ENCODE measurements around the gene SPAG9. TPM values are rescaled to one million over a fixed set of nuclear protein-coding genes. Genes with fewer than 3 reads are reported as not detected.

SPAG9 gene, protein sequence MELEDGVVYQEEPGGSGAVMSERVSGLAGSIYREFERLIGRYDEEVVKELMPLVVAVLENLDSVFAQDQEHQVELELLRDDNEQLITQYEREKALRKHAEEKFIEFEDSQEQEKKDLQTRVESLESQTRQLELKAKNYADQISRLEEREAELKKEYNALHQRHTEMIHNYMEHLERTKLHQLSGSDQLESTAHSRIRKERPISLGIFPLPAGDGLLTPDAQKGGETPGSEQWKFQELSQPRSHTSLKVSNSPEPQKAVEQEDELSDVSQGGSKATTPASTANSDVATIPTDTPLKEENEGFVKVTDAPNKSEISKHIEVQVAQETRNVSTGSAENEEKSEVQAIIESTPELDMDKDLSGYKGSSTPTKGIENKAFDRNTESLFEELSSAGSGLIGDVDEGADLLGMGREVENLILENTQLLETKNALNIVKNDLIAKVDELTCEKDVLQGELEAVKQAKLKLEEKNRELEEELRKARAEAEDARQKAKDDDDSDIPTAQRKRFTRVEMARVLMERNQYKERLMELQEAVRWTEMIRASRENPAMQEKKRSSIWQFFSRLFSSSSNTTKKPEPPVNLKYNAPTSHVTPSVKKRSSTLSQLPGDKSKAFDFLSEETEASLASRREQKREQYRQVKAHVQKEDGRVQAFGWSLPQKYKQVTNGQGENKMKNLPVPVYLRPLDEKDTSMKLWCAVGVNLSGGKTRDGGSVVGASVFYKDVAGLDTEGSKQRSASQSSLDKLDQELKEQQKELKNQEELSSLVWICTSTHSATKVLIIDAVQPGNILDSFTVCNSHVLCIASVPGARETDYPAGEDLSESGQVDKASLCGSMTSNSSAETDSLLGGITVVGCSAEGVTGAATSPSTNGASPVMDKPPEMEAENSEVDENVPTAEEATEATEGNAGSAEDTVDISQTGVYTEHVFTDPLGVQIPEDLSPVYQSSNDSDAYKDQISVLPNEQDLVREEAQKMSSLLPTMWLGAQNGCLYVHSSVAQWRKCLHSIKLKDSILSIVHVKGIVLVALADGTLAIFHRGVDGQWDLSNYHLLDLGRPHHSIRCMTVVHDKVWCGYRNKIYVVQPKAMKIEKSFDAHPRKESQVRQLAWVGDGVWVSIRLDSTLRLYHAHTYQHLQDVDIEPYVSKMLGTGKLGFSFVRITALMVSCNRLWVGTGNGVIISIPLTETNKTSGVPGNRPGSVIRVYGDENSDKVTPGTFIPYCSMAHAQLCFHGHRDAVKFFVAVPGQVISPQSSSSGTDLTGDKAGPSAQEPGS (N-terminal part only)
- 43.8 and 55.3 TPM in 2 replicates for total RNA-seq (2014; rRNA removed; shearing (Covaris generic))

DNA sequence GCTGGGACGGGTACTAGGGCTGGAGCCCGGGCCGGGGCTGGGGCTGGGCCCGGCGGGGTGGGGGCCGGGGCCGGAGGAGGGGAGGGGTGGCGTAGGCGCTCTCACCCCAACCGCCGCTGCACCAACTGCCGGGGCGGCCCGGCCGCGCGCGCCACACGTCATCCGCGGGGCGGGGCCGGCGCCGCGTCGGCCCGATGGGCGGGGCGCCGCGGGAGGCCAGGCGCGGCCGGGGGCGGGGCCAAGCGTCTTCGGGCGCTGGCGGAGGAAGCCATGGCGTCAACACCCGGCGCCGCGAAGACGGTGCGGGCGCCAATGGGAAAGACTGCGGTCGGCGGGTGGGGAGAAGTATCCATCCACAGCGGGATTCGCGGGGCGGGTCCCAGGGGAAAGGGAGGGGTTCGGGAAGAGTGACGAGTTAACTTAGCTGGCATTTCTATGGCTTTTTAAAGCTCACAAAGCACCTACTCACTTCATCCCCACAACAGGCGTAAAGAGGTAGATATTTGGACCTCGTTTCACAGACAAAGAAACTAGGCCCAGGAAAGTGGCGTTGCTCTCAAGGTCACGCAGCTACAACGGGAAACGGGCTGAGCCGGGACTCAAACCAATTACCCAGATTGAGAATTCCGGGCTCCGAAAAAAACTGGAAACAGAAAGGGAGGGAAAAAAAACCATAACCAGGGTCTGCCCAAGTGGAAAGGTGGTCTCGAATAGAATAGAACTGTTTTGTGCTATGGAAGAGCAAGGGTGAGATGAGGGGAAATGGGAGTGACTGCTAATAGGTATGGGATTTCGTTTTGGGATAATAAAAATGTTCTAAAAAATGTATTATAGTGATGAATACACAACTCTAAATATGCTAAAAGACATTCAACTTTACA is at the start of gene SPAG9:
TSS of gene SPAG9 (minus strand) at position 130 of the 881 bp plus-strand sequence. CDS start 212 bp downstream, outside the sequence.
- peak; percentile 93 for DNase-seq (ENCODE audit: low read depth)

DNA sequence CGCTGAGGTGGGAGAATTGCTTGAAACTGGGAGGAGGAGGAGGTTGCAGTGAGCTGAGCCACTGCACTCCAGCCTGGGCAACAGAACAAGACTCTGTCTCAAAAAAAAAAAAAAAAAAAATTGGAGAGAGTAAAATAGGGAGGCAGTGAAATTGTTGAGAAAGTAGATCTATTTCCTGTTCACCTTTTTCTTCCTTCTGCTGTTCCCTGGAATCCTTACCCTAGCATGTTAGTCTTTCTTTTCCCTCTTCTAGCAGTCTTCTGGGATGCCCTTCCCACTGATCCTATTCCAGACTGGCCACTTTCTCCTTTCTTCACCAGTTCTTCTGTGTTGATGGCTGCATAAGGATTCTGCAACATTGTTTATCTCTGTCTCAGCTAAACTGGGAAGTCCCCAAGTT is 48.7 kb upstream of the SPAG9 start:
- no peak for DNase-seq (ENCODE audit: low read depth)

DNA sequence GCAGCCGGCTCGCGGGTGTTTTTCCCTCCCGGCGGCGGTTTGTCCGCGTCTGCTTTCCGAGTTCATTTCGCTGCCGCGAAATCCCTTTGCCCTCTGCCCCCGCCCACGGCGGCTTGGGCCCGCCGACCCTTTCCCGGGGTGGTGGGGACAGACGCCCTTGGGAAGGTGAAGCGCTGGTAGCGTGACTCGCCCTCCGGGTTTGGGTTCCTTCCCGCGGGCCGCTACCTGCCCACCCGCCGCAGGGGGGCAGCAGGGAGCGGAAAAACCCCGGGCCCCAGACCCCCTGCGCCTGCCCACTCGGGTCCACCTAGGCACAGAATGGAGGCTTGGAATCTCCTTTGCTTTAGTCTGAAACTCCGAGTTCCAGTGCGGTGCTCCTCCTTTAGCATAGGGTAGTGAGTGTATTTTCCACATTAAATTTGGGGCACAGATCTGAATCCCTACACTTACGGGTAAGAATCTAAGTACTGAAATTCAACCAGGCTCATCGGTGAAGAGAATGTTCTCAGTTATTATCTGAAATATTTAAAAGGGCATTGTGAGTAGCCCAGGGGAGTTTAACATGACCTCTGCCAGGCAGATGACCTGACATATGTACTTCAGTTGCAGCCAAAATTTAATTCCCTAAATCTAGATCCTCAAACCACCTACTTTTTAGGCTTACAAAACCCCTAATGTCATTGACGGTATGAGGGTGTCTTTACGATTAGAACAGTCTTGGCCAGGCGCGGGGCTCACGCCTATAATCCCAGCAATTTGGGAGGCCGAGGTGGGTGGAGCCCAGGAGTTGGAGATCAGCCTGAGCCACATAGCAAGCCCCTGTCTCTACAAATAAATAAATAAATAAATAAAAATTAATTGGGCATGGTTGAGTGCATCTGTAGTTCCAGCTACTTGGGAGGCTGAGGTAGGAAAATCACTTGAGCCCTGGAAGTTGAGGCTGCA is 46.6 kb upstream of the SPAG9 start:
- peak; percentile 26 for DNase-seq (ENCODE audit: low read depth)

GRCh38 chr17:51166198-51166986 is 45.7 kb upstream of the SPAG9 start, which contains the start of gene NME2:
NME2 (plus strand) TSS chr17:51166411; CDS start chr17:51166831, 420 bp downstream.
- DNase-seq (ENCODE audit: low read depth) = peak; percentile 82

- peak; percentile 18 for DNase-seq (ENCODE audit: low read depth)
Observed at GRCh38 chr17:51165680-51166197, 45.1 kb upstream of the SPAG9 start.

DNA sequence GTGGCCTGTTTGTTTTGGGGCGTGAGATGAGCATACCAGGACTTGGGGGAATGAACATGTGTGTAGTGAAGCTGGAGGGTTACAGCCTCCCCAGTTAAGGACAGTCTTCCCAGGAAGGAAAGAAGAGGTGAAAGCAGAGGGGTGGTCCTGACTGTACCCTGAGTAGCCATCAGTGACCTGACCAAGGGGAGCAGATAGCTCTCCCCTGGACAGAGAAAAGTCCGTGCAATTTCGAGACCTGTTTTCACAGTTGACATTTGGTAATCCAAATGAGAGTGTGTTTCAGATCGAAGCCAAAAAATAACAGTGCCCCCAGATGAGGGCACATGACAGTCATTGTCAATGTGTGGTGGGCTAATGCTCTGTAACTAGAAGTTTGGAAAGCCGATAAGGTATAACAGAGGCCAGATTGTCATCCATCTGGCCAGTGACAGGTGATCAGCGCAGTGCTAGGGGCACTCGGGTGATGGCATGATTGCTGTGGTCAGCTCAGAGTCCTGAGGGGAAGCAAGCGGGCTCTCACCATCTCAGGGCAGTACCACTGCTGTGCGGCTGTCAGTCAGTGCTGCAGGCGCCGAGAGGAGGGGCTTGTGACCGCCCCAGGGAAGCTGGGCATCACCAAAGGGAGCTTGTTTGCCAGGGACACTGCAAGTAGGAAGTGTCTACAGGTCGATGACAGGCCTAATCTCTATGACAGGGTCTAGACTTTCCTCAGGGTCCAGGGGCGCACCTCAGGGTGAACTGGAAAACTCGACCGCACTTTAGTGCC is 44.4 kb upstream of the SPAG9 start:
- no peak for DNase-seq (ENCODE audit: low read depth)

GRCh38 chr17:51161541-51161940 is 40.9 kb upstream of the SPAG9 start:
- no peak for DNase-seq (ENCODE audit: low read depth)

DNA sequence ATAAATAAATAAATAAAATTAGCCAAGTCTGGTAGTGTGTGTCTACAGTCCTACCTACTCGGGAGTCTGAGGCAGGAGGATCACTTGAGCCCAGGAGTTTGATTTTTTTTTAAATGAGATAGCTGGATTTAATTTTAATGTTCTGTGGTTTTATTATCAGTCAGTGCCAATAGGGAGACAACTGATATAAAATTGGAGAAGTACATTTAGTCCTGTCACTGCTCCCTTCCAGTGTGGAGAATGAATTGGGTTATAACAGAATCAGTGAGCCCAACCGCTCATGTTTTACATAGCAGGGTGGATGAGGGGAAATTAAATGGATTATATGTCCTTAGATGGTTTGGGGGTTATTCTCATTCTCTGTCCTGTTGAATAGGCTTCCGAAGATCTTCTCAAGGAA is 38.9 kb upstream of the SPAG9 start:
- no peak for DNase-seq (ENCODE audit: low read depth)

- DNase-seq (ENCODE audit: low read depth) = no peak
Observed at GRCh38 chr17:51155416-51155815, 34.7 kb upstream of the SPAG9 start.

DNA sequence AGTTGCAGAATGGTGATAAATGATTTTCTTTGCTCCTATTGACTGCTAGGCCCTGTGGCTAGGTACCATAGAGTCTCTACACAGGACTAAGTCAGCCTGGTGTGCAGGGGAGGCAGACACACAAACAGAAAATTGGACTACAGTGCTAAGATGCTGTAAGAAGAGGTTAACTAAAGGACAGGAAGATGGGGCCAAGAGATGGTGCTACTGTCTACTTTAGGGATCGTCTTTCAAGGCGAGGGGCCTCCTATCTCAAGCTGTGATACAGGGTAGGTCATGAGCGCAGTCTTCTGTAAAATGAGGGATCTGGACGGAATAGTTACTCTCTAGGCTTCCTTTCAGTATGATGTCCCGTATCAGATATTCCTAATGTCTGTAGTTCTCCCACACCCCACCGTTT is 33.5 kb upstream of the SPAG9 start:
- DNase-seq (ENCODE audit: low read depth) = peak; percentile 25

GRCh38 chr17:51153210-51154072 is 32.8 kb upstream of the SPAG9 start, which contains the start of gene NME1:
NME1 (plus strand) TSS chr17:51153559; CDS start chr17:51155655, 2,096 bp downstream.
- peak; percentile 98 for DNase-seq (ENCODE audit: low read depth)

DNA sequence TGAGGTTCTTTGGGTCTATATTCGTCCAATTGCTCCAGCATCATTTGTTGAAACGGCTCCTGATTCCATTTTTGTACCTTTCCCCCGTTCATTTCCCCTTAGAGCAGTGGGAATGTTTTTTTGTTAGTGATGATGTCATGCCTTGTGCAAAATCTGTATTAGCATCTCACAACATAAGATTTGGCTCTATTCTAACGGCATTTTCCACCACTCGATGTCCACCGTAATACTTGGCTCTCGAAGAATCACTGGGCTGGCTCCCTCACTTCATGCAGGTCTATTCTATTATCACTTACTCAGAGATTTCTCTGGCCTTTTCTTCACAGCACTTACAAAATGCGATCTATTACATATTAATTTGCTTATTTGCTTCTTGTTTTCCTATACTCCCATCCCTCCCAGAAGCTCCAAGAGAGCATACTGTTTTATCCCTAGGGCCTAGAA is 32.1 kb upstream of the SPAG9 start:
- DNase-seq (ENCODE audit: low read depth) = peak; percentile 20

DNA sequence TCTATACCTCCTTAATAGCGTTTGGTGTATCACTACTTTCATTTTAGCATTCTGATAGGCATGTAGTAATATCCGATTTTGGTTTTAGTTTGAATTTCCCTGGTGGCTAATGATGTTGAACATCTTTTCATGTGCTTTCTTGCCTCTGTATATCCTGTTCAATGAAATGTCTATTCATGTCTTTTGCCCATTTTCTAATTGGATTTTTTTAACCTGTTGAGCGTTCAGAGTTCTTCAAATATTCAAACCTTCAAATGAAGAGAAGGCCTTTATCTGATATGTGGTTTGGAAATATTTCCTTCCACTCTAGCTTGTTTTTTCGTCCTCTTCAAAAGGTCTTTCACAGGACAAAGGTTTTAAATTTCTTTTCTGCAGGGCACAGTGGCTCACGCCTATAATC is 30.3 kb upstream of the SPAG9 start:
- no peak for DNase-seq (ENCODE audit: low read depth)

DNA sequence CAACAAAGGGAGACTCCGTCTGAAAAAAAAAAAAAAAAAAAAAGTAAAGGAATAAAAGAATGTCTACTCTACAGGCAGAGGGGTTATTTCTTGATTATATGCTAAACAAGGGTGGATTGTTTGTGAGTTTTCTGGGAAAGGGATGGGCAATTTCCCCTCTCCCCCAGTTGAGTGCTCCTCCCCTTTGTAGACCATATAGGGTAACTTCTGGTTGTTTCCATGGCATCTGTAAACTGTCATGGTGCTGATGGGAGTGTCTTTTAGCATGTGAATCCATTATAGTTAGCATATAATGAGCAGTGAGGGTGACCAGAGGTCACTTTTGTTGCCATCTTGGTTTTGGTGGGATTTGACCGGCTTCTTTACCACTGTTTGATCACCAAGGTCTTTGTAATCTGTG is 28.5 kb upstream of the SPAG9 start:
- DNase-seq (ENCODE audit: low read depth) = no peak

DNA sequence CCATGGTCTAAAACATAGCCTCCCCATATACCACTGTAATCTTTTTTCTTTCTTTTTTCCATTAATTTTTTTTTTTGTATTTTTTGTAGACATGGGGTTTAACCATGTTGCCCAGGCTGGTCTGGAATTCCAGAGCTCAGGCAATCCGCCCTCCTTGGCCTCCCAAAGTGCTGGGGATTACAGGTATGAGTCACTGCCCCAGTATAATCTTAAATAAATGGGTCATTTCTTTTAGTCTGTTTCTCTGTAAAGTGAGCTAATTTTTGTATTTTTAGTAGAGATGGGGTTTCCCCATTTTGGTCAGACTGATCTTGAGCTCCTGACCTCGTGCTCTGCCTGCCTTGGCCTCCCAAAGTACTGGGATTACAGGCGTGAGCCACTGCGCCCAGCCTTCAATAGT is 27.0 kb upstream of the SPAG9 start:
- peak; percentile 20 for DNase-seq (ENCODE audit: low read depth)

DNA sequence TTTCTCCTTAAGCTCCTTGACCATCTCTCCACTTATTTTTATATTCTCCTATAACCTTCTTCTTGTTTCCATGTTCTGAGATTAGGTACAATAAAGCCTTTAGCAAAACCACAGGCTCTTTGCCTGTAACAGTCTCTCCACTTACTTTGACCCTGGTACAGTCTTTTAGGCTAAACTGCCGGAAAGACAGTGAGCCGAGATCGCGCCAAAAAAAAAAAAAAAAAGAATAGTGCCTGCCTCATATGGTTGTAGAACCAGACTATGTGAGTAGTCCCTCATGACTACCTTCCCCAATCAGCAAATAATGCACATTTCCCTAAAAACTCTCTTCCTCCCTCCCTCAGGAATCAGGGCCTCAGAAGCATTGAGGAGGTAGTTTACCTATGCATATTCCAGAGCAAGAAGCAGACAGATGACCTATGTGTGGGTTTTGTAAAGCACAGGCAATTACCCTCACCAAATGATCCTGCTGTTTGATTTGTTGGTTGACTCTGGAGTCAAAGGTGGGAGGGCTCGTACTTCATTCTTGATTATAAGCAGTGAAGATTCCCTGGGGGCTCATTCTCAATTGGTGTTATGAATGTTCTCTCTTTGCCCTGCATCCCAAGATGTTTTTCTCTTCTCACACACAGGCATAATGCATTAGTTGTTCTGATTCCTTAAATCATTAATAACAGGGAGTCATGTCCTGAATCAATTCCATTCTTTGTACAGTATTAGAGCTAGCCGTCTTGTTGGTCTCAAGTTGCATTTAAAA is 23.8 kb upstream of the SPAG9 start:
- no peak for DNase-seq (ENCODE audit: low read depth)

Data from RPMI7951 (cell line).